ENCODE results near the gene TMEM132A. TPM values are rescaled to one million over a fixed set of nuclear protein-coding genes. Genes with fewer than 3 reads are reported as not detected.
"Not testable (repeated sequence)": the region's sequence is repeated elsewhere in the genome, so short reads cannot be mapped to it uniquely, and the experiment has no call there.

Gene TMEM132A
- total and polyA plus RNA-seq, 10 donors, result 5.6 to 15.6 (median 10.5) TPM

DNA sequence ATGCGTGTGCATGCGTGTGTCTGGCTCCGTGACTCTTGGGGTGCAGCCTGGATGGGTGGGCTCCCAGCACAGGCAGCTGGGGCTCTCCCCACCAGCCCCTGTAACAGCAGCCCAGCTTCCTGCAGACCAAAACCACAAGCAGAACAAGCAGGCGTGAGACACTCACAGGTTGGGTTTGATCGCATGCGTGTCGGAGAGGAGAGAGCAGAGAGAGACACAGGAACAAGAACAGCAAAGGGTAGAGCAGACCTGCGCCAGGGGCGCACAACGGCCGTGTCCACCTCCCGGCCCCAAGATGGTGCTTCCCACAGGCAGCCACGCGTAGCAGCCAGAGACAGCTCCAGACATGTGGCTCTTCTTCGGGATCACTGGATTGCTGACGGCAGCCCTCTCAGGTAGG is 47.3 kb downstream of the TMEM132A start, which contains the start of gene CD6:
TSS of gene CD6 (plus strand) at position 161 of the 400 bp plus-strand sequence. CDS start at position 347, 186 bp downstream.
- H3K36me3 ChIP-seq, result no peaks in the 10 kb centered on the region
- H3K27me3 ChIP-seq (replicated peaks in 1 of 7), result no peaks in the 10 kb centered on the region
- TF ChIP-seq POLR2A (IDR thresholded peaks at IDR 0.05) (no peak), POLR2AphosphoS5 (IDR thresholded peaks at IDR 0.05) (peak; percentile 71 to 83 (median 75))
- TF ChIP-seq, protein P1, sequence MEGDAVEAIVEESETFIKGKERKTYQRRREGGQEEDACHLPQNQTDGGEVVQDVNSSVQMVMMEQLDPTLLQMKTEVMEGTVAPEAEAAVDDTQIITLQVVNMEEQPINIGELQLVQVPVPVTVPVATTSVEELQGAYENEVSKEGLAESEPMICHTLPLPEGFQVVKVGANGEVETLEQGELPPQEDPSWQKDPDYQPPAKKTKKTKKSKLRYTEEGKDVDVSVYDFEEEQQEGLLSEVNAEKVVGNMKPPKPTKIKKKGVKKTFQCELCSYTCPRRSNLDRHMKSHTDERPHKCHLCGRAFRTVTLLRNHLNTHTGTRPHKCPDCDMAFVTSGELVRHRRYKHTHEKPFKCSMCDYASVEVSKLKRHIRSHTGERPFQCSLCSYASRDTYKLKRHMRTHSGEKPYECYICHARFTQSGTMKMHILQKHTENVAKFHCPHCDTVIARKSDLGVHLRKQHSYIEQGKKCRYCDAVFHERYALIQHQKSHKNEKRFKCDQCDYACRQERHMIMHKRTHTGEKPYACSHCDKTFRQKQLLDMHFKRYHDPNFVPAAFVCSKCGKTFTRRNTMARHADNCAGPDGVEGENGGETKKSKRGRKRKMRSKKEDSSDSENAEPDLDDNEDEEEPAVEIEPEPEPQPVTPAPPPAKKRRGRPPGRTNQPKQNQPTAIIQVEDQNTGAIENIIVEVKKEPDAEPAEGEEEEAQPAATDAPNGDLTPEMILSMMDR (IDR thresholded peaks at IDR 0.05 in 8 of 11, conservative IDR thresholded peaks at IDR 0.05 in 3 of 11), result no peak
- H3K27ac ChIP-seq, result peak within 1 kb of the TSS; percentile 62 to 87 (median 76)
- 36 to 45% (median 41%) methylated on average over 13 to 16 of the region's 16 CpGs for WGBS, 5 donors
- H3K4me3 ChIP-seq, result peak within 1 kb of the TSS; percentile 22 to 68 (median 39)
- intact Hi-C loops (cut with DNase I; ENCODE audit: low total_unique reads), result loop anchor here (2.0 kb wide), 1 partner anchor 159 kb away; no protein-coding TSS in a partner anchor
- H3K9me3 ChIP-seq, result peaks cover 0 to 8% (median 0%) of the 10 kb centered on the region in 8 donors
- peak; percentile 88 for DNase-seq
- H3K4me1 ChIP-seq, result peaks cover 9 to 36% (median 17%) of the 10 kb centered on the region in 6 donors

DNA sequence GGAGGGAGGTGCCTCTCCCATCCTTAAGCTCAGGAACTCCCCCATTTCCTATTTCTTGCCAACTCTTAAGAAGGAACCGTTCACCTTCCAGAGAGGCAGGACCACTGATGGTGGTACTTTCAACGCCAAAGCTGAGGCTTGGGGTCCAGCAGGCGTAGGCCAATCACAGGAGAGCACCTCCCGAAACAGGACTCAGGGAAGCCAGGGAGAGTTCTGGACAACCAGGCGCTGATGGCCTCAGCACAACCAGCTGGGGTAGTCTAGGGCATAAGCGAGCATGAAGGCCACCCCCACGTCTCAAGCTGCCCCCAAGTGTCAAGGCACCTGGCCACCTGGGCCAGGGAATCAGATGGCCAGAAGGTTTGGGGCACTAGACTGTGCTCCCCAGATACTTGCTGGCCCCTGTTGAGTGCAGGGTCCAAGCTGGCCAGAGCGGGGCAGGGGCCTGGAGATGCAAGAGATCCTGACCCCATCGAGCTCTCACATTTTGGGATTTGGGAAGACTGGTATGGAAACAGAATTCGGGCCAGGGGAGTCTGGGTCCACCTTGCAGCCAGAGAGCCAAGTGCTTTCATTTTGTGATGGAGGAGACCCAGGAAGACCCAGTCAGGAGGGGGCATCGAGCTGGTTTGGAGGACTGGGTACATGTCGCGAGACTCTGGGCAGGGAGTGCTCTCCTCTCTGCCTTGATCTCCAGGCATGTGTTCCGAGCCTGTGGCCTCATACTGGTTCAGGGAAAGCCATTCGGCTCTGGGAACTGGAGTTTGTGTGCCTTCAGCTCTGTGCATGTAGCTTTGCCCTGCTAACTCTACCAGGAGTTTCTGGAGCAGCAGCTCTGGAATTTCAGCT is 48.1 kb downstream of the TMEM132A start:
- no peak for DNase-seq
- H3K27ac ChIP-seq, result peak overlapping the region; percentile 62 to 87 (median 76)
- H3K4me1 ChIP-seq, result peaks cover 11 to 45% (median 25%) of the 10 kb centered on the region in 6 donors
- no peaks in the 10 kb centered on the region for H3K27me3 ChIP-seq (replicated peaks in 1 of 7)
- peaks cover 0 to 8% (median 0%) of the 10 kb centered on the region in 8 donors for H3K9me3 ChIP-seq
- TF ChIP-seq POLR2AphosphoS5 (IDR thresholded peaks at IDR 0.05) (no peak), POLR2A (IDR thresholded peaks at IDR 0.05) (no peak)
- TF ChIP-seq, protein P1 (IDR thresholded peaks at IDR 0.05 in 8 of 11, conservative IDR thresholded peaks at IDR 0.05 in 3 of 11), result no peak
- no peaks in the 10 kb centered on the region for H3K36me3 ChIP-seq
- WGBS, 5 donors, result 73 to 86% (median 79%) methylated on average over 12 to 15 of the region's 15 CpGs
- H3K4me3 ChIP-seq, result peak overlapping the region; percentile 22 to 68 (median 39)
- intact Hi-C loops (cut with DNase I; ENCODE audit: low total_unique reads), result no loop called here

DNA sequence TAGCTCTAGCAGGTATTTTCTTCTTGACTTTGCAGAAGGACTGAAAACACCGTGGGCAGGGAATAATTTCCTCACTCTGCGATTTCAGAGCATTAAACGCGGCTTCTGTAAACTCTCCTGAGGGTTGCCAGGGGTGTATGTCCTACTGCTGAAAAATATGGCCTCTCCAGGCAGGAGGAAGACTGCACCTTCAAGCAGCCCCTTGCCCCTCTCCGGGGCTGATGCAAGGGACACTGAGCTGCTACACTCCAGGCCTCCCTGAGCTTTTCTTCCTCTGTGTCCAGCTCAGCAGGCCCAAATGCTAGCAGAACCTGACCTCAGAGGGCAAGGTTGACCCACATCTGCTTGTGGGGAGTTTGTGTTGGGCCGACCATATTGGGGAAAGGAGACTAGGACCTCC is 49.4 kb downstream of the TMEM132A start:
- no peaks in the 10 kb centered on the region for H3K36me3 ChIP-seq
- DNase-seq, result no peak
- H3K9me3 ChIP-seq, result peaks cover 0 to under 1% (median 0%) of the 10 kb centered on the region in 8 donors
- peak overlapping the region in 7 of 8 donors; percentile 66 to 87 (median 77) for H3K27ac ChIP-seq
- H3K27me3 ChIP-seq (replicated peaks in 1 of 7), result no peaks in the 10 kb centered on the region
- H3K4me1 ChIP-seq, result peaks cover 18 to 58% (median 38%) of the 10 kb centered on the region in 6 donors
- TF ChIP-seq POLR2AphosphoS5 (IDR thresholded peaks at IDR 0.05), result no peak
- intact Hi-C loops (cut with DNase I; ENCODE audit: low total_unique reads), result no loop called here
- H3K4me3 ChIP-seq, result peak overlapping the region in 7 of 8 donors; percentile 2 to 68 (median 45)
- WGBS, 5 donors, result 68 to 88% (median 83%) methylated on average over 6 of the region's 6 CpGs

DNA sequence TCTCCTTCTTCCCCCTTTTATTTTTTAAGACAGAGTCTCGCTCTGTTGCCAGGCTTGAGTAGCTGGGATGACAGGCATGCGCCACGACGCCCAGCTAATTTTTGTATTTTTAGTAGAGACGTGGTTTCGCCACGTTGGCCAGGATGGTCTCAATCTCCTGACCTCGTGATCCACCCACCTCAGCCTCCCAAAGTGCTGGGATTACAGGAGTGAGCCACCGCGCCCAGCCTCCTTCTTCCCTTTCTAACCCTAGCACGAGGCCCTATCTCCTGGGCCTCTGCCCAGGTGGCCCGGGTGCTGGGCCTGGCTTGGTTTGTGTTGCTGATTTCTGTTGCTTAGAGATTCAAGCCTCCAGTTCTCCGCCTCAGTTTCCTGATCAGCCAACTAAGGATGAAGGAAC is 50.1 kb downstream of the TMEM132A start:
- H3K9me3 ChIP-seq; H3K27me3 ChIP-seq (replicated peaks in 1 of 7); intact Hi-C loops (cut with DNase I; ENCODE audit: low total_unique reads); DNase-seq; H3K36me3 ChIP-seq: not testable (repeated sequence)
- Histone ChIP-seq H3K27ac (peak overlapping the region in 7 of 8 donors; percentile 20 to 87 (median 77)), H3K4me1 (peaks cover 18 to 64% (median 43%) of the 10 kb centered on the region in 6 donors), H3K4me3 (peak overlapping the region in 5 of 8 donors; percentile 11 to 68 (median 46))
- 72 to 82% (median 77%) methylated on average over 13 of the region's 13 CpGs for whole genome bisulfite sequencing, 5 donors

DNA sequence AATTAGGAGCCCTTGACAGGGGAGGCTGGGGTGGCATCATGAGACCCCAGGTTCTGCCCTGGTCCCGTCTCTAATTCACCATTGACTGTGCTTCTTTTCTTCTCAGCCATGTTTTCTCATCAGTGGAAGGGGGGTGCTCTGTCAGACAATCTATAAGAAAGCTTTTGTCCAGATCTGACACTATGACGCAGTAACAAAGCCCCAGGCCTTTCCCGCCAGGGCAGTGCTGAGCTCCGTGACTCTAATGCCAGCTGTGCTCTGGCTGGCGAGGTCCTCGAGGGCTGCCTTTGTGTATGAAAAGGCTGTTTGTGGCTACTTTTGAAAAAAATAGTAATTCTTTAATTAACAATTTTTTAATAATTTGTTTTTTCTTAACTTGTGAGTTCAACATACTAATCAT is 50.5 kb downstream of the TMEM132A start:
- intact Hi-C loops (cut with DNase I; ENCODE audit: low total_unique reads), result no loop called here
- Histone ChIP-seq H3K9me3 (no peaks in the 10 kb centered on the region), H3K27me3 (replicated peaks in 1 of 7) (no peaks in the 10 kb centered on the region), H3K27ac (peak overlapping the region in 6 of 8 donors; percentile 66 to 87 (median 78)), H3K36me3 (no peaks in the 10 kb centered on the region), H3K4me3 (peak overlapping the region in 5 of 8 donors; percentile 11 to 68 (median 46)), H3K4me1 (peaks cover 18 to 68% (median 44%) of the 10 kb centered on the region in 6 donors)
- no peak for DNase-seq
- WGBS, 5 donors, result 79 to 90% (median 82%) methylated on average over 6 of the region's 6 CpGs
- TF ChIP-seq, protein P1 (IDR thresholded peaks at IDR 0.05 in 8 of 11, conservative IDR thresholded peaks at IDR 0.05 in 3 of 11), result no peak
- no peak for TF ChIP-seq POLR2AphosphoS5 (IDR thresholded peaks at IDR 0.05)
- no peak for TF ChIP-seq POLR2A (IDR thresholded peaks at IDR 0.05)

Data from spleen (tissue), 11 donors.